MM.1S (cell line): ENCODE data around the gene DRP2.

Source experiments
- CTCF ChIP-seq: fragments of 300-600 bp; sonication (generic); IDR thresholded peaks from 2 replicates; pipeline ENCODE4 v1.5.1; 2016; ENCODE audit warnings: antibody characterized with exemption, low read length, mixed read lengths
- EZH2 ChIP-seq: fragments of 300-600 bp; sonication (generic); optimal IDR thresholded peaks from 2 replicates; pipeline ENCODE3; 2017; ENCODE audit warnings: low read depth, mild to moderate bottlenecking, antibody characterized with exemption, low read length, mixed read lengths
- EZH2phosphoT487 ChIP-seq: fragments of 300-600 bp; sonication (generic); IDR thresholded peaks from 2 replicates; pipeline ENCODE4 v1.6.1; 2018; ENCODE audit warnings: antibody characterized with exemption, low read length

- no peak for TF ChIP-seq EZH2phosphoT487
- no peak for TF ChIP-seq CTCF
- TF ChIP-seq EZH2: no peak
Measured at GRCh38 chrX:101171883-101172400, 47.6 kb upstream of the DRP2 start.
